Gastrocnemius medialis (tissue), 4 donors: ENCODE measurements around the gene IL27RA. TPM values are rescaled to one million over a fixed set of nuclear protein-coding genes. Genes with fewer than 3 reads are reported as not detected.

Experiments used
- ATAC-seq, 2 donors: fragments of 150-250 bp; one replicate each; pipeline ENCODE4 v1.9.1; 2016
- DNase-seq, 2 donors: peaks; one replicate each; pipeline ENCODE4 v3.0.0-alpha.2; 2019
- H3K27ac ChIP-seq, 4 donors: fragments of 200-600 bp; sonication (generic); 1 replicate in 1 of 4; 2 replicates in 3 of 4; pipeline ENCODE4 v1.5.1; 2016 to 2018; ENCODE audit warnings: mild to moderate bottlenecking in 2 of 4, moderate library complexity in 1 of 4
- H3K27me3 ChIP-seq, 3 donors: fragments of 200-600 bp; sonication (generic) in 2 of 3; 1 replicate in 1 of 3; 2 replicates in 2 of 3; pipeline versions ENCODE4 v1.5.1 to v1.6.0; 2016 to 2019; ENCODE audit warnings: mild to moderate bottlenecking in 1 of 3, moderate library complexity in 1 of 3
- H3K36me3 ChIP-seq, 2 donors: fragments of 200-600 bp; sonication (generic) in 1 of 2; one replicate each; pipeline ENCODE4 v1.5.1; 2017 to 2018
- H3K4me1 ChIP-seq, 2 donors: fragments of 200-600 bp; sonication (generic) in 1 of 2; one replicate each; pipeline ENCODE4 v1.5.1; 2016 to 2017; ENCODE audit warnings: mild to moderate bottlenecking in 2 of 2
- H3K4me3 ChIP-seq, 4 donors: fragments of 200-600 bp; sonication (generic) in 3 of 4; 1 replicate in 1 of 4; 2 replicates in 3 of 4; pipeline ENCODE4 v1.5.1; 2016 to 2019; ENCODE audit warnings: mild to moderate bottlenecking in 2 of 4
- H3K9me3 ChIP-seq, 3 donors: fragments of 200-600 bp; sonication (generic) in 2 of 3; 1 replicate in 1 of 3; 2 replicates in 2 of 3; pipeline ENCODE4 v1.5.1; 2016 to 2019
- POLR2A ChIP-seq, 2 donors: fragments of 450-650 bp; IDR thresholded peaks; one replicate each; pipeline ENCODE4 v1.6.1; 2017; ENCODE audit warnings: antibody characterized with exemption in 2 of 2, mild to moderate bottlenecking in 2 of 2, moderate library complexity in 2 of 2
- in situ Hi-C, 4 donors: fragments of 200-750 bp; cut with MboI; loops; one replicate each; pipeline versions ENCODE4 v1.15.0 to v1.8.0; 2017; ENCODE audit warnings: low sequenced_read_pairs in 4 of 4
- intact Hi-C: fragments of 100-400 bp; cut with DNase I; formaldehyde crosslinking; loops from one replicate; pipeline ENCODE4 v1.15.1; 2023; ENCODE audit warnings: low total_unique reads
- total RNA-seq, 4 donors: library from RNA; depleted of rRNA; stranded (reverse); fragments of >200 nt; gene quantifications; one replicate each; pipeline versions ENCODE4 v1.1.0 to v1.2.3, GENCODE V29; 2016
- TF ChIP-seq, protein P1 (sequence below), 5 experiments: fragments of 450-650 bp in 3 of 5; fragments of 200-600 bp in 2 of 5; sonication (generic) in 2 of 5; IDR thresholded peaks in 4 of 5; conservative IDR thresholded peaks in 1 of 5; 1 replicate in 4 of 5; 2 replicates in 1 of 5; pipeline ENCODE4 v1.5.1; 2016 to 2019; ENCODE audit warnings: antibody characterized with exemption in 5 of 5, mild to moderate bottlenecking in 3 of 5, moderate library complexity in 3 of 5

The IL27RA gene
- total RNA-seq, 4 donors from 2014 or later = 1.4 to 3.7 (median 2.0) TPM

DNA sequence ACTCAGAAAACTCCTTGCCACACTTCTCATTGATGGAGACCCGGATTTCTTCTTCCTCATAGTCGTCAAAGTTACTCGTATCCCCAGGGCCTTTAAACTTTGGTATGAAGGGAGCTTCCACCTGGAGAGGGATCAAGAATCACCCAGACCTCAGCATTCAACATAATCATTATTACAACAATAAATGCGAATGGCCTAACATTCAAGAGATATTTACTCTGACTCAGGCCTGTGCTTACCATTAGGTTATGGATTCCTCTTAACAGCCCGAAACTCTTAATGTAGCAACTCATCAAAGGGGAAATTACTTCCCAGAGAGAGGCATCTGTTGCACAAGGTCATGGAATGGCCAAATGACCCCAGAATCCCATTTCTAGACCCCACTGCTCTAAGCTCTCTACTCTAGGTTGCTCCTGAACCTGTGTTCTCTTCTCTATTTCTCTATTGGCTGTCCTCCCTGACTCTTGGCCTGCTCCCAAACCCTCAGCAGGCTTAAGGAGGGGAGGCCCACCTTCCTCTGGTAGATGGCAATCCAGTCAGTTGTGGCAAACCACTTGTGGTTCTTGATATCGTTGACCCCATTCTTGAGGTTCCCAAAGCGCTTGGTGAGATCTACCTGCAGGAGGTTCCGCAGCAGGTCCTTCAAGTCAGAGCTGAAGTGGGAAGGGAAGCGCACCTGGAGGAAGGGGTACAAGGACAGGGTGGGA, 61.7 kb downstream of the IL27RA start:
- DNase-seq (no peak), ATAC-seq (no peak)
- TF ChIP-seq POLR2A (IDR thresholded peaks at IDR 0.05) = no peak
- TF ChIP-seq, protein P1, sequence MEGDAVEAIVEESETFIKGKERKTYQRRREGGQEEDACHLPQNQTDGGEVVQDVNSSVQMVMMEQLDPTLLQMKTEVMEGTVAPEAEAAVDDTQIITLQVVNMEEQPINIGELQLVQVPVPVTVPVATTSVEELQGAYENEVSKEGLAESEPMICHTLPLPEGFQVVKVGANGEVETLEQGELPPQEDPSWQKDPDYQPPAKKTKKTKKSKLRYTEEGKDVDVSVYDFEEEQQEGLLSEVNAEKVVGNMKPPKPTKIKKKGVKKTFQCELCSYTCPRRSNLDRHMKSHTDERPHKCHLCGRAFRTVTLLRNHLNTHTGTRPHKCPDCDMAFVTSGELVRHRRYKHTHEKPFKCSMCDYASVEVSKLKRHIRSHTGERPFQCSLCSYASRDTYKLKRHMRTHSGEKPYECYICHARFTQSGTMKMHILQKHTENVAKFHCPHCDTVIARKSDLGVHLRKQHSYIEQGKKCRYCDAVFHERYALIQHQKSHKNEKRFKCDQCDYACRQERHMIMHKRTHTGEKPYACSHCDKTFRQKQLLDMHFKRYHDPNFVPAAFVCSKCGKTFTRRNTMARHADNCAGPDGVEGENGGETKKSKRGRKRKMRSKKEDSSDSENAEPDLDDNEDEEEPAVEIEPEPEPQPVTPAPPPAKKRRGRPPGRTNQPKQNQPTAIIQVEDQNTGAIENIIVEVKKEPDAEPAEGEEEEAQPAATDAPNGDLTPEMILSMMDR (IDR thresholded peaks at IDR 0.05 in 4 of 5, conservative IDR thresholded peaks at IDR 0.05 in 1 of 5) = no peak
- peaks cover 0 to 5% of the 10 kb centered on the region in 2 donors for H3K4me1 ChIP-seq
- intact Hi-C loops = no loop called here
- H3K4me3 ChIP-seq = no peak overlapping the region
- no peaks in the 10 kb centered on the region for H3K27me3 ChIP-seq
- in situ Hi-C loops = no loop called here
- peaks cover 0 to 9% (median 7%) of the 10 kb centered on the region in 3 donors for H3K9me3 ChIP-seq
- H3K36me3 ChIP-seq = peaks cover 0 to 26% of the 10 kb centered on the region in 2 donors
- peak overlapping the region in 1 of 4 donors; percentile 19 for H3K27ac ChIP-seq

DNA sequence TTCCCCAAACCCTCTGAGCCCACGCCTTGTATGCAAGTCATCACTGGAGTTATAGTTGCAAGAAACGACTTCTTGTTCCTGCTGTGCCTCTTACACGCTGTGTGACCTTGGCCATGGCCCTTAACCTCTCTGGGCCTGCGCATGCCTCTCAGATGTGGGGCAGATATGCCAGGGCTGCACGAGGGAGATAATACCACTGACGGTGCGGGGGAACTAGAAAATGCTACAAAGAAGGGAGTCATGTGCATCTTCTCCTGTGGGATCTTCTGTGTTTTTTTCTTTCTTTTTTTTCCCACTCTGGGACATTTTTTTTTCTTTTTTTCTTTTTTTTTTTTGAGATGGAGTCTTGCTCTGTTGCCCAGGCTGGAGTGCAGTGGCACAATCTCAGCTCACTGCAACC, 63.3 kb downstream of the IL27RA start:
- DNase-seq (no peak), ATAC-seq (no peak)
- no peaks in the 10 kb centered on the region for H3K27me3 ChIP-seq
- no peak overlapping the region for H3K4me3 ChIP-seq
- H3K36me3 ChIP-seq = peaks cover 0 to 35% of the 10 kb centered on the region in 2 donors
- no peak for TF ChIP-seq POLR2A (IDR thresholded peaks at IDR 0.05)
- TF ChIP-seq, protein P1 (IDR thresholded peaks at IDR 0.05 in 4 of 5, conservative IDR thresholded peaks at IDR 0.05 in 1 of 5) = no peak
- intact Hi-C loops = no loop called here
- no peaks in the 10 kb centered on the region for H3K4me1 ChIP-seq
- in situ Hi-C loops = no loop called here
- H3K9me3 ChIP-seq = peaks cover 0 to 9% (median 7%) of the 10 kb centered on the region in 3 donors
- H3K27ac ChIP-seq = no peak overlapping the region

DNA sequence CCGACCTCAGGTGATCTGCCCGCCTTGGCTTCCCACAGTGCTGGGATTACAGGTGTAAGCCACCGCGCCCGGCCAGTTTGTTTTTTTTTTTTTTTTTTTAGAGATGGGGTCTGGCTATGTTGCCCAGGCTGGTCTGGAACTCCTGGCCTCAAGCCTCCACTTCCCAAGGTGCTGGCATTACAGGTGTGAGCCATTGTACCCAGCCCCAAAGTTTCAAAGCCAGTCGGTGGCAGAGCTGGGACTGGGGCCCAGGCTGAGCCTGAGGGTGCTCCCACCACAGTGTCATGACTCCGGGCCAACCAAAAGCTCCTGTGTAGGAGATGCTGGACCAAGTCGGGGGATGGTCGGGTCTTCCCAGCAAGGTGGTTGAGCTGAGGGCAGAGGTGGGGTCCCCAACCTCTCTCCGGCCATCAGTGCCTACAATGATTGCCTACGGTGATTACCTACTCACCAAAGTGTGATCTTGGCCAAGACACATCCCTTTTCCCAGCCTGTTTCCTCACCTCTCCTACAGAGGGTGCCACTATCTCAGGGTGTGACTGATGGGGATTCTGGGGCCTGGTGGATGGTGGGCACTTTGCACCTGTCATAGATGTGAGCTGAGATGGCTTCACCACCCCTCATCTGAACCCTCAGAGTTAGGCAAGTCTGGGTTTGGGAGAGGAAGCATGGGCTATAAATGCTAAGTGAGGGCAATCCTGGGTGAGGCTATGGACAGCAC, 64.9 kb downstream of the IL27RA start:
- DNase-seq (no peak), ATAC-seq (no peak)
- peaks cover 0 to 9% (median 7%) of the 10 kb centered on the region in 3 donors for H3K9me3 ChIP-seq
- no peak overlapping the region for H3K4me3 ChIP-seq
- intact Hi-C loops = no loop called here
- TF ChIP-seq, protein P1 (IDR thresholded peaks at IDR 0.05 in 4 of 5, conservative IDR thresholded peaks at IDR 0.05 in 1 of 5) = peak in 1 of 5 experiments; percentile 9
- no peak for TF ChIP-seq POLR2A (IDR thresholded peaks at IDR 0.05)
- H3K27me3 ChIP-seq = no peaks in the 10 kb centered on the region
- peaks cover 0 to 50% of the 10 kb centered on the region in 2 donors for H3K36me3 ChIP-seq
- no peak overlapping the region for H3K27ac ChIP-seq
- in situ Hi-C loops = no loop called here
- no peaks in the 10 kb centered on the region for H3K4me1 ChIP-seq

DNA sequence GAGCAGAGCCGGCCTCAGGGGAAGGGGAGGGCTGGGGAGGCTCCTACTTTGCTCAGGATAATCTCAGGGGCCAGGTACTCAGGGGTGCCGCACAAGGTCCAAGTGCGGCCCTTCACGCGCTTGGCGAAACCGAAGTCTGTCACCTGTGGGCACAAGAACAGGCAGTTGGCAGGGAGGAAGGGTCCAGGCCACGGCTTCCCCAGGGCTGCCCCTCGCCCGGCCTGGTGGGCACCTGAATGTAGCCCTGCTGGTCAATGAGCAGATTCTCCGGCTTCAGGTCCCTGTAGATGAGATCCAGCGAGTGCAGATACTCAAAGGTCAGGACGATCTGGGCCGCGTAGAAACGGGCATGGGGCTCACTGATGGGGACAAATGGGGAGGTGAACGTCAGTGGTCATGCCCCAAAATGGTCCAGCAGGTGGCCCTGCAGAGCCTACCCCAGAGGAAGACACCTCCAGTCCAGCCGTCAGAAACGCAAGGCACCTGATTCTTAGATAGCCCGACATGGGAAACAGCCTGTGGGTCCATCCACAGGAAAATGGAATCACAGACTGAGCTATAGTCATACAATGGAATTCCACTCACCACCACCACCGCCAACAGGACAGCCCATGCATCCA, 66.1 kb downstream of the IL27RA start:
- Histone ChIP-seq H3K27me3 (no peaks in the 10 kb centered on the region), H3K4me1 (peaks cover 0 to 7% of the 10 kb centered on the region in 2 donors), H3K9me3 (peaks cover 0 to 9% (median 7%) of the 10 kb centered on the region in 3 donors), H3K36me3 (peaks cover 0 to 60% of the 10 kb centered on the region in 2 donors), H3K27ac (peak overlapping the region in 1 of 4 donors; percentile 18), H3K4me3 (no peak overlapping the region)
- ATAC-seq (peak in 1 of 2 donors; percentile 42), DNase-seq (no peak)
- TF ChIP-seq, protein P1 (IDR thresholded peaks at IDR 0.05 in 4 of 5, conservative IDR thresholded peaks at IDR 0.05 in 1 of 5) = peak in 3 of 5 experiments; percentile 16 to 32 (median 25)
- no peak for TF ChIP-seq POLR2A (IDR thresholded peaks at IDR 0.05)
- in situ Hi-C loops = no loop called here
- intact Hi-C loops = no loop called here
